HEK293 (cell line): ENCODE measurements around the gene PANK2.
"Not testable (repeated sequence)": the region's sequence is repeated elsewhere in the genome, so short reads cannot be mapped to it uniquely, and the experiment has no call there.

ENCODE experiments used
- CTCF ChIA-PET: fragments of 350-600 bp; formaldehyde crosslinking; extraction: SDS; loops from one replicate; lab custom pipeline; 2021; ENCODE audit warnings: antibody characterized with exemption; lab: Yijun Ruan, JAX
- POLR2A ChIA-PET: fragments of 300-600 bp; formaldehyde crosslinking; extraction: SDS; loops from one replicate; lab custom pipeline; 2020; ENCODE audit warnings: antibody characterized with exemption, inconsistent platforms; lab: Yijun Ruan, JAX
- H3K27ac ChIP-seq: fragments of 200-500 bp; sonication (Bioruptor generic); 2 replicates; pipeline ENCODE4 v1.5.1; 2014; ENCODE audit warnings: low read depth, low read length, control low read depth, inconsistent platforms; ENCODE audit errors: extremely low read depth
- H3K36me3 ChIP-seq, 2 experiments: fragments of 200-500 bp in 1 of 2; sonication (Bioruptor generic) in 1 of 2; 1 replicate in 1 of 2; 2 replicates in 1 of 2; pipeline ENCODE4 v1.5.1; 2014 to 2017; ENCODE audit warnings: inconsistent platforms in 2 of 2, low read length in 2 of 2; ENCODE audit not compliant: control insufficient read depth in 2 of 2, insufficient read depth in 1 of 2
- H3K4me1 ChIP-seq: fragments of 200-500 bp; sonication (Bioruptor generic); 2 replicates; pipeline ENCODE4 v1.5.1; 2014; ENCODE audit warnings: mild to moderate bottlenecking, low read length, inconsistent platforms; ENCODE audit not compliant: control insufficient read depth, insufficient read depth
- H3K4me3 ChIP-seq: 2 replicates; pipeline ENCODE4 v1.5.1; 2011; ENCODE audit warnings: low read depth, mild to moderate bottlenecking, control low read depth, low read length, moderate library complexity
- H3K9me3 ChIP-seq: fragments of 200-500 bp; sonication (Bioruptor generic); 2 replicates; pipeline ENCODE4 v1.5.1; 2014; ENCODE audit warnings: low read depth, low read length, inconsistent platforms; ENCODE audit not compliant: control insufficient read depth, insufficient read depth
- KLF16 ChIP-seq: fragments of 450-650 bp; formaldehyde crosslinking; IDR thresholded peaks from 2 replicates; pipeline ENCODE4 v1.5.1; 2017; ENCODE audit warnings: missing biosample characterization, missing genetic modification characterization
- KLF8 ChIP-seq: fragments of 450-650 bp; formaldehyde crosslinking; IDR thresholded peaks from 2 replicates; pipeline ENCODE4 v1.5.1; 2016; ENCODE audit warnings: missing biosample characterization, missing genetic modification characterization
- SCRT1 ChIP-seq: fragments of 450-650 bp; formaldehyde crosslinking; IDR thresholded peaks from 2 replicates; pipeline ENCODE4 v1.5.1; 2016; ENCODE audit warnings: missing biosample characterization, missing genetic modification characterization, borderline replicate concordance
- SP3 ChIP-seq: fragments of 450-650 bp; formaldehyde crosslinking; IDR thresholded peaks from 2 replicates; pipeline ENCODE4 v1.5.1; 2016; ENCODE audit warnings: missing biosample characterization, missing genetic modification characterization
- ZBTB48 ChIP-seq: fragments of 450-650 bp; formaldehyde crosslinking; IDR thresholded peaks from 2 replicates; pipeline ENCODE4 v1.5.1; 2016; ENCODE audit warnings: missing biosample characterization, missing genetic modification characterization
- ZFP3 ChIP-seq: fragments of 450-650 bp; formaldehyde crosslinking; IDR thresholded peaks from 2 replicates; pipeline ENCODE4 v1.5.1; 2016; ENCODE audit warnings: low read depth, missing biosample characterization, missing genetic modification characterization
- ZFP37 ChIP-seq: fragments of 450-650 bp; formaldehyde crosslinking; IDR thresholded peaks from 2 replicates; pipeline ENCODE4 v1.5.1; 2016; ENCODE audit warnings: missing biosample characterization, missing genetic modification characterization
- ZNF274 ChIP-seq, 2 experiments: fragments of 200-500 bp in 1 of 2; fragments of 450-650 bp in 1 of 2; sonication (Bioruptor generic) in 1 of 2; formaldehyde crosslinking in 1 of 2; IDR thresholded peaks; 2 replicates each; pipeline versions ENCODE4 v1.5.1 to v1.6.1; 2014 to 2016; ENCODE audit warnings: borderline replicate concordance in 1 of 2, inconsistent platforms in 1 of 2, low read length in 1 of 2, missing biosample characterization in 1 of 2, missing genetic modification characterization in 1 of 2
- ZNF335 ChIP-seq: fragments of 450-650 bp; formaldehyde crosslinking; conservative IDR thresholded peaks from 2 replicates; pipeline ENCODE4 v1.5.1; 2016; ENCODE audit warnings: missing biosample characterization, missing genetic modification characterization
- ZNF423 ChIP-seq: fragments of 450-650 bp; formaldehyde crosslinking; IDR thresholded peaks from 2 replicates; pipeline ENCODE4 v1.5.1; 2016; ENCODE audit warnings: missing biosample characterization, missing genetic modification characterization
- ZNF629 ChIP-seq: fragments of 450-650 bp; formaldehyde crosslinking; IDR thresholded peaks from 2 replicates; pipeline ENCODE4 v1.5.1; 2017; ENCODE audit warnings: missing biosample characterization, missing genetic modification characterization
- ZNF677 ChIP-seq: fragments of 450-650 bp; IDR thresholded peaks from 2 replicates; pipeline ENCODE4 v1.5.0; 2018; ENCODE audit warnings: missing biosample characterization, mild to moderate bottlenecking, missing genetic modification characterization, moderate library complexity
- ZNF792 ChIP-seq: fragments of 450-650 bp; formaldehyde crosslinking; IDR thresholded peaks from 2 replicates; pipeline ENCODE4 v1.5.1; 2016; ENCODE audit warnings: missing biosample characterization, missing genetic modification characterization
- TF ChIP-seq, protein P1 (sequence below): fragments of 450-650 bp; formaldehyde crosslinking; IDR thresholded peaks from 2 replicates; pipeline ENCODE4 v1.5.1; 2016; ENCODE audit warnings: missing biosample characterization, missing genetic modification characterization
- TF ChIP-seq, protein P2 (sequence below): fragments of 450-650 bp; formaldehyde crosslinking; IDR thresholded peaks from 2 replicates; pipeline ENCODE4 v1.5.1; 2016; ENCODE audit warnings: missing biosample characterization, missing genetic modification characterization
- TF ChIP-seq, protein P3 (sequence below): fragments of 450-650 bp; formaldehyde crosslinking; IDR thresholded peaks from 2 replicates; pipeline ENCODE4 v1.5.1; 2016; ENCODE audit warnings: missing biosample characterization, missing genetic modification characterization
- TF ChIP-seq, protein P4 (sequence below): fragments of 450-650 bp; formaldehyde crosslinking; IDR thresholded peaks from 2 replicates; pipeline ENCODE4 v1.5.1; 2016; ENCODE audit warnings: missing biosample characterization, missing genetic modification characterization

Gene PANK2

DNA sequence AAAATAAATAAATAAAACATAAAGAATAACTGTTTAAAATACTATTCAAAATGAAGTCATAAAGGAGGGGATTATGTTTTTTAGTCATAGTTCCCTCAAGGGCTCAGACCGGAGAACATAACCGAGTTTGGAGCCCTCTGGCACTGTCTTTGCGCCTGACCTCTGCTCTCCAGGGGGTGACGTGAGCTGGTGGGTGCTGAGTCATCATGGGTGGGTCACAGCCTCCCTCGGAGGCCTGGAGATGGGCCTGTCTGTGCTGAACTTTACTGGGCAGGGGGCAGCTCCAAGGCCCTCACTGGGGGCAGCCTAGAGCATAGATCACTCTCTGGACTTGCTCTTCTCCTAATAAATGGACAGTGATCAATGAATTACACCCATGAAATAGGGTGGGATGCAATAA, 45.7 kb upstream of the PANK2 start (continued):
- TF ChIP-seq, protein P1, sequence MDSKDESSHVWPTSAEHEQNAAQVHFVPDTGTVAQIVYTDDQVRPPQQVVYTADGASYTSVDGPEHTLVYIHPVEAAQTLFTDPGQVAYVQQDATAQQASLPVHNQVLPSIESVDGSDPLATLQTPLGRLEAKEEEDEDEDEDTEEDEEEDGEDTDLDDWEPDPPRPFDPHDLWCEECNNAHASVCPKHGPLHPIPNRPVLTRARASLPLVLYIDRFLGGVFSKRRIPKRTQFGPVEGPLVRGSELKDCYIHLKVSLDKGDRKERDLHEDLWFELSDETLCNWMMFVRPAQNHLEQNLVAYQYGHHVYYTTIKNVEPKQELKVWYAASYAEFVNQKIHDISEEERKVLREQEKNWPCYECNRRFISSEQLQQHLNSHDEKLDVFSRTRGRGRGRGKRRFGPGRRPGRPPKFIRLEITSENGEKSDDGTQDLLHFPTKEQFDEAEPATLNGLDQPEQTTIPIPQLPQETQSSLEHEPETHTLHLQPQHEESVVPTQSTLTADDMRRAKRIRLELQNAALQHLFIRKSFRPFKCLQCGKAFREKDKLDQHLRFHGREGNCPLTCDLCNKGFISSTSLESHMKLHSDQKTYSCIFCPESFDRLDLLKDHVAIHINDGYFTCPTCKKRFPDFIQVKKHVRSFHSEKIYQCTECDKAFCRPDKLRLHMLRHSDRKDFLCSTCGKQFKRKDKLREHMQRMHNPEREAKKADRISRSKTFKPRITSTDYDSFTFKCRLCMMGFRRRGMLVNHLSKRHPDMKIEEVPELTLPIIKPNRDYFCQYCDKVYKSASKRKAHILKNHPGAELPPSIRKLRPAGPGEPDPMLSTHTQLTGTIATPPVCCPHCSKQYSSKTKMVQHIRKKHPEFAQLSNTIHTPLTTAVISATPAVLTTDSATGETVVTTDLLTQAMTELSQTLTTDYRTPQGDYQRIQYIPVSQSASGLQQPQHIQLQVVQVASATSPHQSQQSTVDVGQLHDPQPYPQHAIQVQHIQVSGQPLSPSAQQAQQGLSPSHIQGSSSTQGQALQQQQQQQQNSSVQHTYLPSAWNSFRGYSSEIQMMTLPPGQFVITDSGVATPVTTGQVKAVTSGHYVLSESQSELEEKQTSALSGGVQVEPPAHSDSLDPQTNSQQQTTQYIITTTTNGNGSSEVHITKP = peak; percentile 44
- TF ChIP-seq ZNF629 (tag by site-specific recombination) (peak; percentile 47), ZNF423 (tag by site-specific recombination) (no peak), KLF8 (tag by site-specific recombination) (0 out of 2 replicates have a peak, but pooled peaks have one; percentile 40), KLF16 (no peak), ZBTB48 (tag by site-specific recombination) (no peak), ZNF274 (IDR thresholded peaks at IDR 0.05; ENCODE audit: low read length) (no peak), ZNF274 (tag by site-specific recombination; IDR thresholded peaks at IDR 0.05; ENCODE audit: borderline replicate concordance) (no peak), SCRT1 (tag by site-specific recombination) (no peak)

DNA sequence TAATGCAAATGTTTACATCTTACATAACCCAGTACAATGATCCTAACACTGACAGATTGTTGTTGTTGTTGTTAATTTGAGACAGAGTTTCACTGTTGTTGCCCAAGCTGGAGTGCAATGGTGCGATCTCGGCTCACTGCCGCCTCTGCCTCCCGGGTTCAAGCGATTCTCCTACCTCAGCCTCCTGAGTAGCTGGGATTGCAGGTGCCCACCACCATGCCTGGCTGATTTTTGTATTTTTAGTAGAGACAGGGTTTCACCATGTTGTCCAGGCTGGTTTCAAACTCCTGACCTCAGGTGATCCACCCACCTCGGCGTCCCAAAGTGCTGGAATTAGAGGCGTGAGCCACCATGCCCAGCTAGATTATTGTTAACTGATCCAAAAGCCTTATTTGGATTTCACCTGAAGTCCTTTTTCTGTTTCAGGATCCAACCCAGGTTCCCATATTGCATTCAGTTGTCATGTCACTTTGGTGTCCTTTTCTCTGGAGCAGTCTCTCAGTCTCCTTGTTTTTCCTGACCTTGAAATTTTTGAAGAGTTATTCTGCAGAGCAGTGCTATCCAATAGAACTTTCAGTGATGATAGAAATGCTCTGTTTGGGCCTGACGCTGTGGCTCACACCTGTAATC, 45.1 kb upstream of the PANK2 start:
- POLR2A ChIA-PET = interaction anchor here (0.6 to 1.5 kb wide), 2 partner anchors 24 to 172 kb away, joined by 3 to 4 read pairs; partner anchors contain the start of gene AP5S1

DNA sequence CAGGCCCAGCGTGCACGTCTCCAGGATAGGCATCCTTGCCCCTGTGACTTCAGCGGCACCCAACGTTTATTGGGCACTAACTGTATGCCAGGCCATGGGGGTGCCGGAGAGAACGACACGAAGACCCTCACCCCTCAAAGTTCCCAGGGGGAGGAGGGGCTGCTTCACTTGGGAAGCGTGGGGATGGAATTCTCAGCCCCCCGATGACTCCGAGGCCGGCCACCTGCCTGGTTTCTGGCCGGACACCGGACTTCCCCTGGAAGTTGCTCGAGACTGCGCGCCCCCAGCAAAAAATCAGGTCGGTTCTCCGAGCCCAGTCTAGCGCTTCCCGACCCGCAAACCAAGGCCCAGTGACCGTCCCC, 42.8 kb upstream of the PANK2 start:
- TF ChIP-seq, protein P2, sequence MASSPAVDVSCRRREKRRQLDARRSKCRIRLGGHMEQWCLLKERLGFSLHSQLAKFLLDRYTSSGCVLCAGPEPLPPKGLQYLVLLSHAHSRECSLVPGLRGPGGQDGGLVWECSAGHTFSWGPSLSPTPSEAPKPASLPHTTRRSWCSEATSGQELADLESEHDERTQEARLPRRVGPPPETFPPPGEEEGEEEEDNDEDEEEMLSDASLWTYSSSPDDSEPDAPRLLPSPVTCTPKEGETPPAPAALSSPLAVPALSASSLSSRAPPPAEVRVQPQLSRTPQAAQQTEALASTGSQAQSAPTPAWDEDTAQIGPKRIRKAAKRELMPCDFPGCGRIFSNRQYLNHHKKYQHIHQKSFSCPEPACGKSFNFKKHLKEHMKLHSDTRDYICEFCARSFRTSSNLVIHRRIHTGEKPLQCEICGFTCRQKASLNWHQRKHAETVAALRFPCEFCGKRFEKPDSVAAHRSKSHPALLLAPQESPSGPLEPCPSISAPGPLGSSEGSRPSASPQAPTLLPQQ = no peak
- TF ChIP-seq, protein P3, sequence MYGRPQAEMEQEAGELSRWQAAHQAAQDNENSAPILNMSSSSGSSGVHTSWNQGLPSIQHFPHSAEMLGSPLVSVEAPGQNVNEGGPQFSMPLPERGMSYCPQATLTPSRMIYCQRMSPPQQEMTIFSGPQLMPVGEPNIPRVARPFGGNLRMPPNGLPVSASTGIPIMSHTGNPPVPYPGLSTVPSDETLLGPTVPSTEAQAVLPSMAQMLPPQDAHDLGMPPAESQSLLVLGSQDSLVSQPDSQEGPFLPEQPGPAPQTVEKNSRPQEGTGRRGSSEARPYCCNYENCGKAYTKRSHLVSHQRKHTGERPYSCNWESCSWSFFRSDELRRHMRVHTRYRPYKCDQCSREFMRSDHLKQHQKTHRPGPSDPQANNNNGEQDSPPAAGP (tag by site-specific recombination) = peak; percentile 37; the same call in 1 of the 2 replicates
- no peak for TF ChIP-seq ZNF677 (tag by site-specific recombination)
- TF ChIP-seq ZNF335 (tag by site-specific recombination) = peak; percentile 90
- TF ChIP-seq, protein P4, sequence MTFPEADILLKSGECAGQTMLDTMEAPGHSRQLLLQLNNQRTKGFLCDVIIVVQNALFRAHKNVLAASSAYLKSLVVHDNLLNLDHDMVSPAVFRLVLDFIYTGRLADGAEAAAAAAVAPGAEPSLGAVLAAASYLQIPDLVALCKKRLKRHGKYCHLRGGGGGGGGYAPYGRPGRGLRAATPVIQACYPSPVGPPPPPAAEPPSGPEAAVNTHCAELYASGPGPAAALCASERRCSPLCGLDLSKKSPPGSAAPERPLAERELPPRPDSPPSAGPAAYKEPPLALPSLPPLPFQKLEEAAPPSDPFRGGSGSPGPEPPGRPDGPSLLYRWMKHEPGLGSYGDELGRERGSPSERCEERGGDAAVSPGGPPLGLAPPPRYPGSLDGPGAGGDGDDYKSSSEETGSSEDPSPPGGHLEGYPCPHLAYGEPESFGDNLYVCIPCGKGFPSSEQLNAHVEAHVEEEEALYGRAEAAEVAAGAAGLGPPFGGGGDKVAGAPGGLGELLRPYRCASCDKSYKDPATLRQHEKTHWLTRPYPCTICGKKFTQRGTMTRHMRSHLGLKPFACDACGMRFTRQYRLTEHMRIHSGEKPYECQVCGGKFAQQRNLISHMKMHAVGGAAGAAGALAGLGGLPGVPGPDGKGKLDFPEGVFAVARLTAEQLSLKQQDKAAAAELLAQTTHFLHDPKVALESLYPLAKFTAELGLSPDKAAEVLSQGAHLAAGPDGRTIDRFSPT (tag by site-specific recombination) = peak; percentile 84; the same call in 1 of the 2 replicates
- no peak for TF ChIP-seq SP3 (tag by site-specific recombination)
- TF ChIP-seq ZNF792 (tag by site-specific recombination) = 0 out of 2 replicates have a peak, but pooled peaks have one; percentile 51
- TF ChIP-seq, protein P1 = peak; percentile 81; the same call in 1 of the 2 replicates
- no peak for TF ChIP-seq ZFP3 (tag by site-specific recombination)
- peak; percentile 17; the same call in 1 of the 2 replicates for TF ChIP-seq ZFP37 (tag by site-specific recombination)
- Histone ChIP-seq H3K36me3 (peaks cover 0 to 7% of the 10 kb centered on the region in 2 experiments; a peak in 2 of 3 replicates), H3K4me1 (peaks cover 11% of the 10 kb centered on the region), H3K27ac (peak overlapping the region; percentile 92), H3K9me3 (no peaks in the 10 kb centered on the region), H3K4me3 (peak overlapping the region; percentile 94)
- POLR2A ChIA-PET = interaction anchor here (1.4 kb wide), 1 partner anchor 26 kb away, joined by 8 read pairs; the partner anchor contains the start of gene AP5S1
- CTCF ChIA-PET = interaction anchor here (4.2 kb wide), 1 partner anchor 26 kb away, joined by 26 read pairs; the partner anchor contains the start of gene AP5S1

More for the DNA sequence above, 45.1 kb upstream of the PANK2 start:
- H3K27ac ChIP-seq, H3K9me3 ChIP-seq, H3K4me3 ChIP-seq, H3K36me3 ChIP-seq: not testable (repeated sequence)
- H3K4me1 ChIP-seq = peaks cover 11% of the 10 kb centered on the region
- CTCF ChIA-PET = interaction anchor here (1.0 to 4.2 kb wide), 5 partner anchors 11 to 128 kb away, joined by 3 to 26 read pairs (median 5); partner anchors contain the start of genes AP5S1 and CENPB
- peak; percentile 41; the same call in 1 of the 2 replicates for TF ChIP-seq ZNF335 (tag by site-specific recombination)
